ENCODE results near the gene ELL3. TPM values are rescaled to one million over a fixed set of nuclear protein-coding genes. Genes with fewer than 3 reads are reported as not detected.
A peak's percentile ranks its signal among the peaks of the same experiment; 100 is the strongest.
"Not testable (repeated sequence)": the region's sequence is repeated elsewhere in the genome, so short reads cannot be mapped to it uniquely, and the experiment has no call there.

Gene ELL3
- total and polyA plus RNA-seq, 10 of the 15 experiments (the other 5 are each of a cell fraction or from before 2014, with no cell fraction given), result 12.9 to 30.3 (median 20.2) TPM

DNA sequence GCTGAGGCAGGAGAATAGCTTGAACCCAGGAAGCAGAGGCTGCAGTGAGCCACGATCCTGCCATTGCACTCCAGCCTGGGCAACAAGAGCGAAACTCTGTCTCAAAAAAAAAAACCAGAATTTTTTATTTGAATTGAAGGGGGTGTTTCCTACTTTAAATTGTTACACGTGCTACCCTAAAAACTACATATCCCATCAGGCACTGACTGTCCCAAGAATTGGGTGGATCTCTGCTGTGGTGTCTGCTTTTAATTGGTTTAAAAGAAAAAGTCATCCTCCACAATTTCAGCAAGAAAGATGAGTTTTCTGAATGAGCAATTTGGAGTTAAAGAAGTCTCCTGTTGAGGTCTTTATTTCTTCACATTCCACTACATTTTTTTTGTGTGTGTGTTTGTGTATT is 28.4 kb downstream of the ELL3 start:
- no peak for ATAC-seq
- H4K20me1 ChIP-seq (ENCODE audit: control insufficient read depth, insufficient read depth), result peaks cover 13% of the 10 kb centered on the region; the same call in 1 of the 2 replicates
- peak overlapping the region; percentile 73 for H3K4me3 ChIP-seq

DNA sequence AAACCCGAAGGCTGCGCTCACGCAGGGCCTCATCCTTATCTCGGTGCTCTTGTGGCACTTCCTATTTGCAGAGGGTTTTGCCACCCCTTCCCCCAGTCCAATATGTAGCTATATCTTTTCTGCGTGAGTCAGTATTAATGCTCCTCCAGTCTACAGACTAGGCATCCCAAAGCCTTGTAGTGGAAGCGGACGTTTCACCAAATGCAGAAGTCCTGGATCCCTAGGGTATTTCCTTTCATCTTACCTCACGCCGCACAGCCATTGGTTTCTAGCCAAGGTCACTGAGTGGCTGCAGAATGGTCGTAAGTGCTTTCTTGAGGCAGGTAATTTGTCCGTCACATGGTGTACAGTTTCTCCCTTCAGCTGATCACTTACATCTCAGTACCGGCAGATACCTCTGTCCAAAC is 29.9 kb downstream of the ELL3 start:
- CTCF ChIA-PET; BruUV-seq (replicated peaks); DNase-seq (ENCODE audit: low read depth, low spot score); H3K9me3 ChIP-seq (replicated peaks; ENCODE audit: control insufficient read depth, insufficient read depth, low read length); H4K20me1 ChIP-seq (ENCODE audit: control insufficient read depth, insufficient read depth); H3K36me3 ChIP-seq (ENCODE audit: control insufficient read depth in 2 of 2, insufficient read depth in 2 of 2, low read length in 1 of 2); H3K27me3 ChIP-seq (replicated peaks in 1 of 2; ENCODE audit: control insufficient read depth in 2 of 2, insufficient read depth in 2 of 2, low read length in 1 of 2); H2AFZ ChIP-seq (ENCODE audit: control insufficient read depth, low read depth, low read length); in situ Hi-C loops (cut with MboI): not testable (repeated sequence)
- Histone ChIP-seq H3K4me3 (peak overlapping the region; percentile 84), H3K79me2 (ENCODE audit: control insufficient read depth, insufficient read depth, low read length) (peaks cover 58% of the 10 kb centered on the region), H3K9ac (ENCODE audit: control insufficient read depth, insufficient read depth, low read length) (peak overlapping the region; percentile 82), H3K27ac (ENCODE audit: control insufficient read depth, insufficient read depth) (peak overlapping the region; percentile 78), H3K4me2 (ENCODE audit: control insufficient read depth, insufficient read depth) (peak overlapping the region; percentile 54), H3K4me1 (ENCODE audit: control insufficient read depth, insufficient read depth, low read length) (peaks cover 13% of the 10 kb centered on the region)
- 0% methylated on average over 12 of the region's 12 CpGs for WGBS (ENCODE audit: insufficient coverage, insufficient replicate concordance, low lambda C conversion rate, missing lambda C conversion rate)
- ChIA-PET SMC1A (ENCODE audit: uncharacterized antibody, unreplicated experiment) (interaction anchor here (2.2 kb wide), 1 partner anchor 42 kb away, joined by 6 read pairs; no protein-coding TSS in a partner anchor), POLR2A (interaction anchor here (0.6 to 1.3 kb wide), 2 partner anchors 25 to 63 kb away, joined by 3 to 4 read pairs; no protein-coding TSS in a partner anchor), RAD21 (ENCODE audit: unreplicated experiment) (interaction anchor here (1.0 to 1.1 kb wide), 2 partner anchors 23 to 41 kb away, joined by 3 to 4 read pairs; no protein-coding TSS in a partner anchor)
- intact Hi-C loops (cut with micrococcal nuclease; ENCODE audit: unreplicated experiment), result loop anchor here (5.0 kb wide), 1 partner anchor 975 kb away; no protein-coding TSS in a partner anchor
- peak; percentile 71 for FAIRE-seq
- ATAC-seq, result peak; percentile 67
- TF ChIP-seq, protein P1, sequence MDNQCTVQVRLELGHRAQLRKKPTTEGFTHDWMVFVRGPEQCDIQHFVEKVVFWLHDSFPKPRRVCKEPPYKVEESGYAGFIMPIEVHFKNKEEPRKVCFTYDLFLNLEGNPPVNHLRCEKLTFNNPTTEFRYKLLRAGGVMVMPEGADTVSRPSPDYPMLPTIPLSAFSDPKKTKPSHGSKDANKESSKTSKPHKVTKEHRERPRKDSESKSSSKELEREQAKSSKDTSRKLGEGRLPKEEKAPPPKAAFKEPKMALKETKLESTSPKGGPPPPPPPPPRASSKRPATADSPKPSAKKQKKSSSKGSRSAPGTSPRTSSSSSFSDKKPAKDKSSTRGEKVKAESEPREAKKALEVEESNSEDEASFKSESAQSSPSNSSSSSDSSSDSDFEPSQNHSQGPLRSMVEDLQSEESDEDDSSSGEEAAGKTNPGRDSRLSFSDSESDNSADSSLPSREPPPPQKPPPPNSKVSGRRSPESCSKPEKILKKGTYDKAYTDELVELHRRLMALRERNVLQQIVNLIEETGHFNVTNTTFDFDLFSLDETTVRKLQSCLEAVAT (IDR thresholded peaks at IDR 0.05), result peak; percentile 97
- 0 out of 2 replicates have a peak, but pooled peaks have one; percentile 42 for TF ChIP-seq NBN (IDR thresholded peaks at IDR 0.05)
- TF ChIP-seq SIN3A (IDR thresholded peaks at IDR 0.05; ENCODE audit: low read depth, low read length), result 0 out of 2 replicates have a peak, but pooled peaks have one; percentile 8
- peak; percentile 86 for TF ChIP-seq RAD51 (IDR thresholded peaks at IDR 0.05)
- TF ChIP-seq MEF2B (IDR thresholded peaks at IDR 0.05; ENCODE audit: partially characterized antibody, poor library complexity, severe bottlenecking), result peak; percentile 70
- peak; percentile 21; the same call in 1 of the 2 replicates for TF ChIP-seq ATF7 (IDR thresholded peaks at IDR 0.05; ENCODE audit: low read depth)
- peak; percentile 49; the same call in 1 of the 2 replicates for TF ChIP-seq SPI1 (IDR thresholded peaks at IDR 0.05; ENCODE audit: borderline replicate concordance, insufficient read depth, low read depth, low read length)
- peak; percentile 9; the same call in 1 of the 2 replicates for TF ChIP-seq USF2 (IDR thresholded peaks at IDR 0.05; ENCODE audit: borderline replicate concordance, low read depth, low read length)

More for the DNA sequence above, 28.4 kb downstream of the ELL3 start:
- Histone ChIP-seq H2AFZ (ENCODE audit: control insufficient read depth, low read depth, low read length) (no peak overlapping the region), H3K4me2 (ENCODE audit: control insufficient read depth, insufficient read depth) (peak overlapping the region; percentile 70), H3K9ac (ENCODE audit: control insufficient read depth, insufficient read depth, low read length) (peak overlapping the region; percentile 82), H3K79me2 (ENCODE audit: control insufficient read depth, insufficient read depth, low read length) (peaks cover 73% of the 10 kb centered on the region), H3K36me3 (ENCODE audit: control insufficient read depth in 2 of 2, insufficient read depth in 2 of 2, low read length in 1 of 2) (peaks cover 0 to 6% of the 10 kb centered on the region in 2 experiments; a peak in 2 of 4 replicates), H3K4me1 (ENCODE audit: control insufficient read depth, insufficient read depth, low read length) (peaks cover 13% of the 10 kb centered on the region), H3K27ac (ENCODE audit: control insufficient read depth, insufficient read depth) (no peak overlapping the region; the same call in 1 of the 2 replicates), H3K9me3 (replicated peaks; ENCODE audit: control insufficient read depth, insufficient read depth, low read length) (no peaks in the 10 kb centered on the region; the same call in 2 of the 3 replicates), H3K27me3 (replicated peaks in 1 of 2; ENCODE audit: control insufficient read depth in 2 of 2, insufficient read depth in 2 of 2, low read length in 1 of 2) (no peaks in the 10 kb centered on the region)
- FAIRE-seq (no peak), DNase-seq (ENCODE audit: low read depth, low spot score) (no peak)
- in situ Hi-C loops (cut with MboI), result no loop called here
- intact Hi-C loops (cut with micrococcal nuclease; ENCODE audit: unreplicated experiment), result loop anchor here (5.0 kb wide), 1 partner anchor 974 kb away; no protein-coding TSS in a partner anchor
- 17% methylated on average over 3 of the region's 3 CpGs for WGBS (ENCODE audit: insufficient coverage, insufficient replicate concordance, low lambda C conversion rate, missing lambda C conversion rate)
- ChIA-PET SMC1A (ENCODE audit: uncharacterized antibody, unreplicated experiment) (interaction anchor here (2.2 to 3.4 kb wide), 2 partner anchors 23 to 40 kb away, joined by 6 to 14 read pairs; no protein-coding TSS in a partner anchor), CTCF (interaction anchor here (0.6 to 1.0 kb wide), 2 partner anchors 28 to 49 kb away, joined by 3 to 4 read pairs; no protein-coding TSS in a partner anchor), RAD21 (ENCODE audit: unreplicated experiment) (interaction anchor here (1.7 to 2.1 kb wide), 2 partner anchors 28 to 40 kb away, joined by 7 to 8 read pairs; partner anchors contain the start of gene ELL3), POLR2A (interaction anchor here (0.6 kb wide), 1 partner anchor 10 kb away, joined by 5 read pairs; no protein-coding TSS in a partner anchor)
- BruUV-seq (replicated peaks), result no TSS peak
- TF ChIP-seq NRF1 (conservative IDR thresholded peaks at IDR 0.05; ENCODE audit: low read depth, low read length), result no peak
- TF ChIP-seq NFYB (IDR thresholded peaks at IDR 0.05; ENCODE audit: insufficient read depth, low read depth, low read length), result 0 out of 2 replicates have a peak, but pooled peaks have one; percentile 18
- peak; percentile 56 for TF ChIP-seq SIX5 (IDR thresholded peaks at IDR 0.05; ENCODE audit: low read depth, low read length, severe bottlenecking)
- TF ChIP-seq HCFC1 (IDR thresholded peaks at IDR 0.05; ENCODE audit: low read length), result peak; percentile 57
- TF ChIP-seq BHLHE40 (IDR thresholded peaks at IDR 0.05; ENCODE audit: borderline replicate concordance in 1 of 2, low read depth in 2 of 2, low read length in 1 of 2), result peak in 1 of 2 experiments; percentile 35; a peak in 2 of 4 replicates
- no peak for TF ChIP-seq POLR2A (IDR thresholded peaks at IDR 0.05; ENCODE audit: low read depth, low read length)

Measured in GM12878 (cell line).